NB4 (cell line): ENCODE data around the gene DAP.

Experiments used
- DNase-seq: peaks from one replicate; pipeline ENCODE4 v3.0.0; 2010; ENCODE audit warnings: low read depth
- H3K4me3 ChIP-seq: one replicate; pipeline ENCODE4 v1.5.1; 2011; ENCODE audit warnings: mild to moderate bottlenecking, low read depth, low read length, moderate library complexity
- CTCF ChIP-seq: IDR thresholded peaks from one replicate; pipeline ENCODE4 v1.5.1; 2012; ENCODE audit warnings: low read depth, low read length
- MAX ChIP-seq: IDR thresholded peaks from 2 replicates; pipeline ENCODE4 v1.6.1; 2011; ENCODE audit warnings: low read depth, low read length
- MYC ChIP-seq: IDR thresholded peaks from 2 replicates; pipeline ENCODE4 v1.6.1; 2011; ENCODE audit warnings: low read depth, low read length
- POLR2A ChIP-seq: IDR thresholded peaks from 2 replicates; pipeline ENCODE4 v1.6.1; 2011; ENCODE audit warnings: mild to moderate bottlenecking; ENCODE audit not compliant: insufficient read length; ENCODE audit errors: extremely low read depth

The DAP gene

GRCh38 chr5:10735569-10736276 is 25.3 kb downstream of the DAP start:
- no peak overlapping the region for H3K4me3 ChIP-seq
- peak; percentile 61 for DNase-seq

GRCh38 chr5:10734832-10735523 is 26.1 kb downstream of the DAP start:
- no peak for DNase-seq
- TF ChIP-seq MAX = no peak
- TF ChIP-seq MYC = no peak
- no peak for TF ChIP-seq POLR2A
- no peak for TF ChIP-seq CTCF
- no peak overlapping the region for H3K4me3 ChIP-seq

More at GRCh38 chr5:10735569-10736276, 25.3 kb downstream of the DAP start:
- no peak for TF ChIP-seq MYC
- TF ChIP-seq POLR2A = no peak
- no peak for TF ChIP-seq CTCF
- TF ChIP-seq MAX = no peak

- no peak for DNase-seq
- H3K4me3 ChIP-seq = no peak overlapping the region
- TF ChIP-seq MAX (no peak), CTCF (no peak), MYC (no peak), POLR2A (no peak)
These were observed 26.9 kb downstream of the DAP start for GRCh38 chr5:10734037-10734709.

GRCh38 chr5:10733426-10733825 is 27.6 kb downstream of the DAP start:
- H3K4me3 ChIP-seq = no peak overlapping the region
- no peak for DNase-seq
- TF ChIP-seq POLR2A = no peak
- TF ChIP-seq MAX = no peak
- no peak for TF ChIP-seq CTCF
- TF ChIP-seq MYC = no peak

GRCh38 chr5:10731913-10732312 is 29.1 kb downstream of the DAP start:
- no peak overlapping the region for H3K4me3 ChIP-seq
- no peak for TF ChIP-seq MAX
- no peak for TF ChIP-seq CTCF
- no peak for DNase-seq
